SK-N-SH treated with all-trans-retinoic acid at 6 μM for 48 hours (cell line): ENCODE measurements around the gene P2RY6.

Experiments used
- ATAC-seq: fragments of 200-7000 bp; cut with Tn5 transposase; 3 replicates; pipeline ENCODE4 v1.9.1; 2020; ENCODE audit warnings: mild to moderate bottlenecking, moderate library complexity
- ARNTL ChIP-seq: fragments of 450-650 bp; formaldehyde crosslinking; IDR thresholded peaks from 2 replicates; pipeline ENCODE4 v1.5.0; 2020; ENCODE audit warnings: low read depth, mild to moderate bottlenecking, moderate library complexity, borderline replicate concordance
- BACH2 ChIP-seq: fragments of 250-450 bp; sonication (Bioruptor Pico); IDR thresholded peaks from 2 replicates; pipeline ENCODE4 v1.9.0; 2021; ENCODE audit warnings: mild to moderate bottlenecking, borderline replicate concordance
- CSRNP3 ChIP-seq: fragments of 250-450 bp; sonication (Bioruptor Pico); IDR thresholded peaks from 2 replicates; pipeline ENCODE4 v1.5.1; 2021; ENCODE audit warnings: mild to moderate bottlenecking, moderate library complexity
- ESRRG ChIP-seq: fragments of 250-450 bp; sonication (Bioruptor Pico); IDR thresholded peaks from 2 replicates; pipeline ENCODE4 v1.6.1; 2021; ENCODE audit warnings: mild to moderate bottlenecking
- GLIS3 ChIP-seq: fragments of 250-450 bp; sonication (Bioruptor Pico); IDR thresholded peaks from 2 replicates; pipeline ENCODE4 v1.5.0; 2020; ENCODE audit warnings: mild to moderate bottlenecking, moderate library complexity
- ISL1 ChIP-seq: fragments of 250-450 bp; sonication (Bioruptor Pico); IDR thresholded peaks from 2 replicates; pipeline ENCODE4 v2.1.2; 2022; ENCODE audit warnings: mild to moderate bottlenecking, moderate library complexity
- OSR1 ChIP-seq: fragments of 250-450 bp; sonication (Bioruptor Pico); IDR thresholded peaks from 2 replicates; pipeline ENCODE4 v1.8.0; 2022; ENCODE audit warnings: moderate library complexity, mild to moderate bottlenecking, inconsistent platforms
- PATZ1 ChIP-seq: fragments of 250-450 bp; sonication (Bioruptor Pico); IDR thresholded peaks from 2 replicates; pipeline ENCODE4 v1.8.0; 2020; ENCODE audit warnings: mild to moderate bottlenecking, moderate library complexity, borderline replicate concordance
- PPARA ChIP-seq: fragments of 250-450 bp; sonication (Bioruptor Pico); IDR thresholded peaks from 2 replicates; pipeline ENCODE4 v1.5.0; 2020; ENCODE audit warnings: mild to moderate bottlenecking, borderline replicate concordance
- SNAI2 ChIP-seq: fragments of 250-450 bp; sonication (Bioruptor Pico); IDR thresholded peaks from 2 replicates; pipeline ENCODE4 v1.5.0; 2020; ENCODE audit warnings: mild to moderate bottlenecking, moderate library complexity
- TCF4 ChIP-seq: fragments of 250-450 bp; sonication (Bioruptor Pico); IDR thresholded peaks from 2 replicates; pipeline ENCODE4 v1.8.0; 2021; ENCODE audit warnings: mild to moderate bottlenecking, moderate library complexity, borderline replicate concordance
- TOX ChIP-seq: fragments of 250-450 bp; sonication (Bioruptor Pico); IDR thresholded peaks from 2 replicates; pipeline ENCODE4 v1.8.0; 2021; ENCODE audit warnings: mild to moderate bottlenecking, moderate library complexity, borderline replicate concordance
- TSHZ2 ChIP-seq: fragments of 250-450 bp; sonication (Bioruptor Pico); IDR thresholded peaks from 2 replicates; pipeline ENCODE4 v1.5.0; 2020; ENCODE audit warnings: mild to moderate bottlenecking, moderate library complexity
- ZC3H10 ChIP-seq: fragments of 250-450 bp; sonication (Bioruptor Pico); IDR thresholded peaks from 2 replicates; pipeline ENCODE4 v1.5.1; 2021; ENCODE audit warnings: mild to moderate bottlenecking, moderate library complexity
- ZFP30 ChIP-seq: fragments of 450-650 bp; formaldehyde crosslinking; IDR thresholded peaks from 2 replicates; pipeline ENCODE4 v1.5.0; 2022; ENCODE audit warnings: mild to moderate bottlenecking, moderate library complexity
- ZNF70 ChIP-seq: fragments of 450-650 bp; formaldehyde crosslinking; IDR thresholded peaks from 2 replicates; pipeline ENCODE4 v1.5.0; 2020; ENCODE audit warnings: mild to moderate bottlenecking, moderate library complexity
- ZNF8 ChIP-seq: fragments of 450-650 bp; formaldehyde crosslinking; IDR thresholded peaks from 2 replicates; pipeline ENCODE4 v1.5.0; 2020; ENCODE audit warnings: mild to moderate bottlenecking, moderate library complexity
- TF ChIP-seq, protein P1 (sequence below): fragments of 250-450 bp; sonication (Bioruptor Pico); IDR thresholded peaks from 2 replicates; pipeline ENCODE4 v1.8.0; 2021; ENCODE audit warnings: low read depth, mild to moderate bottlenecking, moderate library complexity, borderline replicate concordance
- TF ChIP-seq, protein P2 (sequence below): fragments of 250-450 bp; sonication (Bioruptor Pico); IDR thresholded peaks from 2 replicates; pipeline ENCODE4 v1.5.1; 2020; ENCODE audit warnings: low read depth, mild to moderate bottlenecking, moderate library complexity

Gene P2RY6

GRCh38 chr11:73312036-73312435 is 39.9 kb downstream of the P2RY6 start:
- ATAC-seq: no peak
- TF ChIP-seq TCF4 (no peak), TOX (CRISPR knock-in tag) (no peak), ESRRG (CRISPR knock-in tag) (no peak), SNAI2 (CRISPR knock-in tag) (no peak), ZFP30 (CRISPR knock-in tag) (no peak), GLIS3 (no peak), ARNTL (no peak), ZC3H10 (CRISPR knock-in tag) (no peak), BACH2 (CRISPR knock-in tag) (no peak), ISL1 (no peak), OSR1 (CRISPR knock-in tag) (no peak)
- TF ChIP-seq, protein P1, sequence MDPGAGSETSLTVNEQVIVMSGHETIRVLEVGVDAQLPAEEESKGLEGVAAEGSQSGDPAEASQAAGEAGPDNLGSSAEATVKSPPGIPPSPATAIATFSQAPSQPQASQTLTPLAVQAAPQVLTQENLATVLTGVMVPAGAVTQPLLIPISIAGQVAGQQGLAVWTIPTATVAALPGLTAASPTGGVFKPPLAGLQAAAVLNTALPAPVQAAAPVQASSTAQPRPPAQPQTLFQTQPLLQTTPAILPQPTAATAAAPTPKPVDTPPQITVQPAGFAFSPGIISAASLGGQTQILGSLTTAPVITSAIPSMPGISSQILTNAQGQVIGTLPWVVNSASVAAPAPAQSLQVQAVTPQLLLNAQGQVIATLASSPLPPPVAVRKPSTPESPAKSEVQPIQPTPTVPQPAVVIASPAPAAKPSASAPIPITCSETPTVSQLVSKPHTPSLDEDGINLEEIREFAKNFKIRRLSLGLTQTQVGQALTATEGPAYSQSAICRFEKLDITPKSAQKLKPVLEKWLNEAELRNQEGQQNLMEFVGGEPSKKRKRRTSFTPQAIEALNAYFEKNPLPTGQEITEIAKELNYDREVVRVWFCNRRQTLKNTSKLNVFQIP (CRISPR knock-in tag): no peak
- TF ChIP-seq, protein P2, sequence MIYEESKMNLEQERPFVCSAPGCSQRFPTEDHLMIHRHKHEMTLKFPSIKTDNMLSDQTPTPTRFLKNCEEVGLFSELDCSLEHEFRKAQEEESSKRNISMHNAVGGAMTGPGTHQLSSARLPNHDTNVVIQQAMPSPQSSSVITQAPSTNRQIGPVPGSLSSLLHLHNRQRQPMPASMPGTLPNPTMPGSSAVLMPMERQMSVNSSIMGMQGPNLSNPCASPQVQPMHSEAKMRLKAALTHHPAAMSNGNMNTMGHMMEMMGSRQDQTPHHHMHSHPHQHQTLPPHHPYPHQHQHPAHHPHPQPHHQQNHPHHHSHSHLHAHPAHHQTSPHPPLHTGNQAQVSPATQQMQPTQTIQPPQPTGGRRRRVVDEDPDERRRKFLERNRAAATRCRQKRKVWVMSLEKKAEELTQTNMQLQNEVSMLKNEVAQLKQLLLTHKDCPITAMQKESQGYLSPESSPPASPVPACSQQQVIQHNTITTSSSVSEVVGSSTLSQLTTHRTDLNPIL (CRISPR knock-in tag): no peak

DNA sequence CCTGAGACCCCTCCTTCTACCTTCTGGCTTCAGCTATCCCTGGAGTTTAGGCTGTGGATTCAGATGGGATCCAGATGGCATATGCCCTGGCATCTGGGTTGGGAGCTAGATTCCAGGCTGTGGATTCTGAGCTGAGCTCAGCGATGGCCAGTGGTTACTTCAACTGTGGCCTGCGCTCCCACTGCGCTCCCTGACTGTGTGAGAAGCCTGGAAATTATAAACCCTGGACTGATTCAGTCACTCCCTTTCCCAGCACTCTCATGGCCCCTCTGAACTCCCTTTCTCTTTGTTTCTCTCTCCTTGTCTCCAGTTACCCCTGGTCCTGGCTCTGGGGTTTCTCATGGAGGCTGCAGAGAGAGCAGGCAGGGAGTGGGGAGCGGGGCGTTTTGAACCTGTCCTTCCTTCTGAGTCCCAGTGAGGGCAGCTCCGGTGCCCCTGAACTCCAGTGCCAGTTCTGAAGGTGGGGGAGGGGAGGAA is 40.8 kb downstream of the P2RY6 start:
- peak; percentile 14 for ATAC-seq

GRCh38 chr11:73313652-73314051 is 41.5 kb downstream of the P2RY6 start:
- no peak for ATAC-seq
- TF ChIP-seq TOX (CRISPR knock-in tag) (no peak), CSRNP3 (CRISPR knock-in tag) (no peak), ESRRG (CRISPR knock-in tag) (no peak), ZFP30 (CRISPR knock-in tag) (no peak), TSHZ2 (CRISPR knock-in tag) (no peak), ZC3H10 (CRISPR knock-in tag) (no peak), ZNF70 (CRISPR knock-in tag) (no peak)
- TF ChIP-seq, protein P1 (CRISPR knock-in tag): no peak

More for the DNA sequence above, 40.8 kb downstream of the P2RY6 start:
- TF ChIP-seq ZC3H10 (CRISPR knock-in tag) (no peak), PATZ1 (CRISPR knock-in tag) (no peak), ZFP30 (CRISPR knock-in tag) (no peak), TSHZ2 (CRISPR knock-in tag) (no peak), TOX (CRISPR knock-in tag) (no peak), ZNF8 (no peak), PPARA (CRISPR knock-in tag) (no peak), TCF4 (peak; percentile 60; the same call in 1 of the 2 replicates)
